HepG2 (cell line): Measurements from ENCODE around the gene UBE2R2. TPM values are rescaled to one million over a fixed set of nuclear protein-coding genes. Genes with fewer than 3 reads are reported as not detected.

Experiments
- BCLAF1 ChIP-seq: fragments of 450-650 bp; IDR thresholded peaks from 2 replicates; pipeline ENCODE4 v1.6.1; 2017; ENCODE audit warnings: mild to moderate bottlenecking
- FLYWCH1 ChIP-seq: sonication (generic); formaldehyde crosslinking; IDR thresholded peaks from 2 replicates; pipeline ENCODE4 v1.8.1; 2023; ENCODE audit warnings: mild to moderate bottlenecking, missing genetic modification reagents
- HNRNPH1 ChIP-seq: fragments of 200-400 bp; formaldehyde crosslinking; optimal IDR thresholded peaks from 2 replicates; pipeline ENCODE3; 2017; ENCODE audit warnings: mild to moderate bottlenecking, low read depth, low read length
- LCORL ChIP-seq, 2 experiments: fragments of 450-650 bp in 1 of 2; sonication (generic) in 1 of 2; formaldehyde crosslinking in 1 of 2; IDR thresholded peaks; 2 replicates each; pipeline versions ENCODE4 v1.5.0 to v1.6.1; 2017 to 2020; ENCODE audit warnings: antibody characterized with exemption in 1 of 2, missing genetic modification reagents in 1 of 2
- LRRFIP1 ChIP-seq: sonication (generic); formaldehyde crosslinking; conservative IDR thresholded peaks from 2 replicates; pipeline ENCODE4 v1.4.0; 2020; ENCODE audit warnings: missing genetic modification reagents
- PLRG1 ChIP-seq: fragments of 450-650 bp; conservative IDR thresholded peaks from 2 replicates; pipeline ENCODE4 v1.6.1; 2016
- RAD21 ChIP-seq: fragments of 450-650 bp; formaldehyde crosslinking; IDR thresholded peaks from 2 replicates; pipeline ENCODE4 v1.5.0; 2020; ENCODE audit warnings: mild to moderate bottlenecking
- SAP130 ChIP-seq: IDR thresholded peaks from 2 replicates; pipeline ENCODE4 v1.6.1; 2016; ENCODE audit warnings: low read depth
- STAG1 ChIP-seq: sonication (generic); formaldehyde crosslinking; IDR thresholded peaks from 2 replicates; pipeline ENCODE4 v1.4.0; 2020; ENCODE audit warnings: missing genetic modification reagents
- ZBED4 ChIP-seq: sonication (generic); formaldehyde crosslinking; IDR thresholded peaks from 2 replicates; pipeline ENCODE4 v1.4.0; 2020; ENCODE audit warnings: missing genetic modification reagents, borderline replicate concordance
- ZBTB25 ChIP-seq: IDR thresholded peaks from 2 replicates; pipeline ENCODE4 v1.6.1; 2018; ENCODE audit warnings: missing genetic modification reagents
- polyA plus RNA-seq, 8 experiments: library from polyadenylated mRNA; depleted of rRNA in 3 of 8; stranded (reverse) in 7 of 8; unstranded in 1 of 8; fragments of >200 nt; fragmentation: Illumina TruSeq in 4 of 8; extraction: Trizol in 4 of 8; gene quantifications; 2 replicates each; pipeline versions ENCODE4 v1.2.1 to v1.2.3, GENCODE V29; 2011 to 2016; ENCODE audit warnings: low read depth in 4 of 8, missing spikeins in 1 of 8, mixed read lengths in 1 of 8; ENCODE audit not compliant: insufficient read depth in 1 of 8
- total RNA-seq, 5 experiments: library from RNA; depleted of rRNA; stranded (reverse); fragments of >200 nt; fragmentation: Illumina TruSeq; extraction: Trizol; gene quantifications; 2 replicates each; pipeline ENCODE4 v1.2.3, GENCODE V29; 2016; ENCODE audit warnings: low read depth in 1 of 5

UBE2R2 gene
- total and polyA plus RNA-seq, 2 of the 13 experiments (the other 11 are each of a cell fraction or from before 2014, with no cell fraction given), result 14.8 to 20.9 TPM

GRCh38 chr9:33852216-33852826, 35.4 kb downstream of the UBE2R2 start (continued):
- no peak for TF ChIP-seq LRRFIP1
- peak; percentile 67; the same call in 1 of the 2 replicates for TF ChIP-seq RAD21 (CRISPR knock-in tag)
- peak; percentile 17; the same call in 1 of the 2 replicates for TF ChIP-seq SAP130 (CRISPR knock-in tag)
- TF ChIP-seq STAG1 (CRISPR knock-in tag), result peak; percentile 78
- 0 out of 2 replicates have a peak, but pooled peaks have one; percentile 31 for TF ChIP-seq ZBED4 (CRISPR knock-in tag)
- no peak for TF ChIP-seq BCLAF1
- no peak for TF ChIP-seq HNRNPH1
- no peak for TF ChIP-seq FLYWCH1 (CRISPR knock-in tag)
- 0 out of 2 replicates have a peak, but pooled peaks have one; percentile 24 for TF ChIP-seq ZBTB25 (CRISPR knock-in tag)
- no peak for TF ChIP-seq LCORL (IDR thresholded peaks at IDR 0.05)
- peak; percentile 24; the same call in 1 of the 2 replicates for TF ChIP-seq LCORL (CRISPR knock-in tag; IDR thresholded peaks at IDR 0.05)
- no peak for TF ChIP-seq PLRG1
